Thymus (tissue), 14 donors: ENCODE results near the gene ATP6V0B. TPM values are rescaled to one million over a fixed set of nuclear protein-coding genes. Genes with fewer than 3 reads are reported as not detected.

Experiments used
- DNase-seq, 9 donors: peaks; one replicate each; pipeline ENCODE4 v3.0.0-alpha.2; 2013; ENCODE audit warnings: low spot score in 9 of 9, low read depth in 6 of 9, missing footprints in 1 of 9
- H3K27ac ChIP-seq, 2 donors: one replicate each; pipeline ENCODE4 v1.5.1; 2013; ENCODE audit warnings: control low read depth in 1 of 2, low read depth in 1 of 2, low read length in 1 of 2, mild to moderate bottlenecking in 1 of 2, moderate library complexity in 1 of 2
- H3K27me3 ChIP-seq, 2 donors: one replicate each; pipeline ENCODE4 v1.5.1; 2013; ENCODE audit warnings: low read length in 1 of 2; ENCODE audit not compliant: control insufficient read depth in 2 of 2, insufficient read depth in 1 of 2
- H3K36me3 ChIP-seq, 2 donors: one replicate each; pipeline ENCODE4 v1.5.1; 2013; ENCODE audit warnings: low read length in 1 of 2, mild to moderate bottlenecking in 1 of 2, moderate library complexity in 1 of 2; ENCODE audit not compliant: control insufficient read depth in 2 of 2, insufficient read depth in 2 of 2
- H3K4me1 ChIP-seq, 2 donors: one replicate each; pipeline ENCODE4 v1.5.1; 2013; ENCODE audit warnings: low read length in 2 of 2; ENCODE audit not compliant: control insufficient read depth in 2 of 2, insufficient read depth in 2 of 2
- H3K4me3 ChIP-seq, 2 donors: one replicate each; pipeline ENCODE4 v1.5.1; 2013; ENCODE audit warnings: low read length in 2 of 2, control low read depth in 1 of 2, mild to moderate bottlenecking in 1 of 2
- H3K9me3 ChIP-seq, 2 donors: one replicate each; pipeline ENCODE4 v1.5.1; 2013; ENCODE audit warnings: low read length in 1 of 2, mild to moderate bottlenecking in 1 of 2; ENCODE audit not compliant: control insufficient read depth in 2 of 2, insufficient read depth in 1 of 2
- WGBS: extraction: QIAGEN DNeasy Blood & Tissue Kit; methylation state at CpG from one replicate; pipeline ENCODE4 v1.1.7; 2013; 5-methylcytosine and 5-hydroxymethylcytosine counted together
- long read RNA-seq, 10 donors: transcript quantifications; one replicate each; lab custom pipeline, GENCODE V29; 2026
- polyA plus RNA-seq: library from polyadenylated mRNA; stranded (reverse); fragments of 200-250 nt; gene quantifications from one replicate; pipeline ENCODE4 v1.2.3, GENCODE V29; 2013
- total RNA-seq: library from RNA; stranded (reverse); fragments of 120-200 nt; gene quantifications from one replicate; pipeline ENCODE4 v1.2.4, GENCODE V29; 2013
- donor health status: healthy.

ATP6V0B gene
- total RNA-seq (110 TPM), polyA plus RNA-seq (198 TPM)
- long read RNA-seq, donor 1, transcript ATP6V0B-205 (8 exons, 1,298 nt), result major isoform, 5 of 6 reads
- long read RNA-seq, donor 1, partial matches to known transcripts, result 0 of 6 reads
- long read RNA-seq, donor 1, other reads (novel, unspliced or antisense), result 0 of 6 reads
- long read RNA-seq, donor 2, transcript ATP6V0B-213 (7 exons, 1,685 nt), result minor isoform, 5 of 100 reads
- long read RNA-seq, donor 2, transcript ATP6V0B-201 (7 exons, 944 nt), result minor isoform, 8 of 100 reads
- long read RNA-seq, donor 2, transcript ATP6V0B-205 (8 exons, 1,298 nt), result major isoform, 86 of 100 reads
- long read RNA-seq, donor 2, partial matches to known transcripts, result 0 of 100 reads
- long read RNA-seq, donor 2, other reads (novel, unspliced or antisense), result 0 of 100 reads
- long read RNA-seq, donor 3, transcript ATP6V0B-213 (7 exons, 1,685 nt), result minor isoform, 7 of 125 reads
- long read RNA-seq, donor 3, transcript ATP6V0B-205 (8 exons, 1,298 nt), result major isoform, 71 of 125 reads
- long read RNA-seq, donor 3, transcript ATP6V0B-201 (7 exons, 944 nt), result minor isoform, 8 of 125 reads
- long read RNA-seq, donor 3, partial matches to known transcripts, result 39 of 125 reads
- long read RNA-seq, donor 3, other reads (novel, unspliced or antisense), result 0 of 125 reads
- long read RNA-seq, donor 4, transcript ATP6V0B-205 (8 exons, 1,298 nt), result major isoform, 17 of 19 reads
- long read RNA-seq, donor 4, partial matches to known transcripts, result 0 of 19 reads
- long read RNA-seq, donor 4, other reads (novel, unspliced or antisense), result 0 of 19 reads
- long read RNA-seq, donor 5, transcript ATP6V0B-205 (8 exons, 1,298 nt), result major isoform, 78 of 101 reads
- long read RNA-seq, donor 5, transcript ATP6V0B-201 (7 exons, 944 nt), result minor isoform, 9 of 101 reads
- long read RNA-seq, donor 5, transcript ATP6V0B-213 (7 exons, 1,685 nt), result minor isoform, 6 of 101 reads
- long read RNA-seq, donor 5, partial matches to known transcripts, result 0 of 101 reads
- long read RNA-seq, donor 5, other reads (novel, unspliced or antisense), result 0 of 101 reads
- long read RNA-seq, donor 6, transcript ATP6V0B-201 (7 exons, 944 nt), result minor isoform, 7 of 55 reads
- long read RNA-seq, donor 6, transcript ATP6V0B-205 (8 exons, 1,298 nt), result major isoform, 45 of 55 reads
- long read RNA-seq, donor 6, partial matches to known transcripts, result 0 of 55 reads
- long read RNA-seq, donor 6, other reads (novel, unspliced or antisense), result 0 of 55 reads
- long read RNA-seq, donor 7, transcript ATP6V0B-205 (8 exons, 1,298 nt), result major isoform, 50 of 64 reads
- long read RNA-seq, donor 7, transcript ATP6V0B-213 (7 exons, 1,685 nt), result minor isoform, 6 of 64 reads
- long read RNA-seq, donor 7, transcript ATP6V0B-201 (7 exons, 944 nt), result minor isoform, 6 of 64 reads
- long read RNA-seq, donor 7, partial matches to known transcripts, result 0 of 64 reads
- long read RNA-seq, donor 7, other reads (novel, unspliced or antisense), result 0 of 64 reads
- long read RNA-seq, donor 8, transcript ATP6V0B-205 (8 exons, 1,298 nt), result major isoform, 17 of 20 reads
- long read RNA-seq, donor 8, partial matches to known transcripts, result 0 of 20 reads
- long read RNA-seq, donor 8, other reads (novel, unspliced or antisense), result 0 of 20 reads
- long read RNA-seq, donor 9, transcript ATP6V0B-213 (7 exons, 1,685 nt), result minor isoform, 6 of 39 reads
- long read RNA-seq, donor 9, transcript ATP6V0B-201 (7 exons, 944 nt), result minor isoform, 5 of 39 reads
- long read RNA-seq, donor 9, transcript ATP6V0B-205 (8 exons, 1,298 nt), result major isoform, 27 of 39 reads
- long read RNA-seq, donor 9, partial matches to known transcripts, result 0 of 39 reads
- long read RNA-seq, donor 9, other reads (novel, unspliced or antisense), result 0 of 39 reads
- long read RNA-seq, donor 10, transcript ATP6V0B-205 (8 exons, 1,298 nt), result major isoform, 36 of 44 reads
- long read RNA-seq, donor 10, partial matches to known transcripts, result 0 of 44 reads
- long read RNA-seq, donor 10, other reads (novel, unspliced or antisense), result 0 of 44 reads

- Histone ChIP-seq H3K27ac (peak within 1 kb of the TSS; percentile 79 to 84), H3K9me3 (no peaks in the 10 kb centered on the region), H3K36me3 (peaks cover 19 to 29% of the 10 kb centered on the region in 2 donors), H3K27me3 (peaks cover 2 to 18% of the 10 kb centered on the region in 2 donors), H3K4me3 (peak within 1 kb of the TSS; percentile 81 to 87), H3K4me1 (peaks cover 25 to 49% of the 10 kb centered on the region in 2 donors)
- under 1% methylated on average over 93 of the region's 93 CpGs for WGBS
- DNase-seq, result peak; percentile 79 to 95 (median 89)
These were observed at the start of gene ATP6V0B for GRCh38 chr1:43974443-43975248. Gene ATP6V0B, plus strand, starts transcription at chr1:43974960. Its CDS starts 81 bp downstream, at chr1:43975041.

GRCh38 chr1:43925846-43926245 lies 48.9 kb upstream of the ATP6V0B start:
- Histone ChIP-seq H3K9me3 (no peaks in the 10 kb centered on the region), H3K27me3 (no peaks in the 10 kb centered on the region), H3K4me1 (no peaks in the 10 kb centered on the region), H3K4me3 (no peak overlapping the region), H3K27ac (no peak overlapping the region), H3K36me3 (peaks cover 3% of the 10 kb centered on the region in 2 donors)
- WGBS, result 95% methylated on average over 9 of the region's 9 CpGs
- DNase-seq, result no peak

GRCh38 chr1:43930168-43930948 lies 44.4 kb upstream of the ATP6V0B start:
- Histone ChIP-seq H3K27me3 (peaks cover 7 to 37% of the 10 kb centered on the region in 2 donors), H3K27ac (no peak overlapping the region), H3K36me3 (peaks cover 3% of the 10 kb centered on the region in 2 donors), H3K9me3 (peaks cover 0 to 3% of the 10 kb centered on the region in 2 donors), H3K4me3 (no peak overlapping the region), H3K4me1 (peaks cover 3 to 16% of the 10 kb centered on the region in 2 donors)
- WGBS, result 99% methylated on average over 10 of the region's 10 CpGs
- DNase-seq, result no peak

GRCh38 chr1:43930949-43931275 lies 43.8 kb upstream of the ATP6V0B start:
- Histone ChIP-seq H3K36me3 (peaks cover 0 to under 1% of the 10 kb centered on the region in 2 donors), H3K4me3 (no peak overlapping the region), H3K4me1 (peaks cover 3 to 16% of the 10 kb centered on the region in 2 donors), H3K27me3 (peaks cover 12 to 42% of the 10 kb centered on the region in 2 donors), H3K9me3 (peaks cover 0 to 3% of the 10 kb centered on the region in 2 donors), H3K27ac (no peak overlapping the region)
- 83% methylated on average over 4 of the region's 4 CpGs for WGBS
- no peak for DNase-seq

GRCh38 chr1:43931711-43932660 lies 42.8 kb upstream of the ATP6V0B start:
- H3K4me3 ChIP-seq, result no peak overlapping the region
- peaks cover 0 to 3% of the 10 kb centered on the region in 2 donors for H3K9me3 ChIP-seq
- H3K4me1 ChIP-seq, result peaks cover 6 to 16% of the 10 kb centered on the region in 2 donors
- no peak overlapping the region for H3K27ac ChIP-seq
- peaks cover 20 to 50% of the 10 kb centered on the region in 2 donors for H3K27me3 ChIP-seq
- no peak for DNase-seq
- no peaks in the 10 kb centered on the region for H3K36me3 ChIP-seq
- 98% methylated on average over 13 of the region's 13 CpGs for WGBS

- peaks cover 6 to 16% of the 10 kb centered on the region in 2 donors for H3K4me1 ChIP-seq
These were observed 41.9 kb upstream of the ATP6V0B start for GRCh38 chr1:43932786-43933385.

More at GRCh38 chr1:43932786-43933385, 41.9 kb upstream of the ATP6V0B start:
- no peak overlapping the region for H3K4me3 ChIP-seq
- H3K36me3 ChIP-seq, result no peaks in the 10 kb centered on the region
- H3K27me3 ChIP-seq, result peaks cover 20 to 54% of the 10 kb centered on the region in 2 donors
- 37% methylated on average over 8 of the region's 8 CpGs for WGBS
- H3K9me3 ChIP-seq, result peaks cover 0 to 3% of the 10 kb centered on the region in 2 donors
- DNase-seq, result no peak
- H3K27ac ChIP-seq, result no peak overlapping the region
